ENCODE measurements around the gene ACSL3.
"Not testable (repeated sequence)": the region's sequence is repeated elsewhere in the genome, so short reads cannot be mapped to it uniquely, and the experiment has no call there.

Gene ACSL3

DNA sequence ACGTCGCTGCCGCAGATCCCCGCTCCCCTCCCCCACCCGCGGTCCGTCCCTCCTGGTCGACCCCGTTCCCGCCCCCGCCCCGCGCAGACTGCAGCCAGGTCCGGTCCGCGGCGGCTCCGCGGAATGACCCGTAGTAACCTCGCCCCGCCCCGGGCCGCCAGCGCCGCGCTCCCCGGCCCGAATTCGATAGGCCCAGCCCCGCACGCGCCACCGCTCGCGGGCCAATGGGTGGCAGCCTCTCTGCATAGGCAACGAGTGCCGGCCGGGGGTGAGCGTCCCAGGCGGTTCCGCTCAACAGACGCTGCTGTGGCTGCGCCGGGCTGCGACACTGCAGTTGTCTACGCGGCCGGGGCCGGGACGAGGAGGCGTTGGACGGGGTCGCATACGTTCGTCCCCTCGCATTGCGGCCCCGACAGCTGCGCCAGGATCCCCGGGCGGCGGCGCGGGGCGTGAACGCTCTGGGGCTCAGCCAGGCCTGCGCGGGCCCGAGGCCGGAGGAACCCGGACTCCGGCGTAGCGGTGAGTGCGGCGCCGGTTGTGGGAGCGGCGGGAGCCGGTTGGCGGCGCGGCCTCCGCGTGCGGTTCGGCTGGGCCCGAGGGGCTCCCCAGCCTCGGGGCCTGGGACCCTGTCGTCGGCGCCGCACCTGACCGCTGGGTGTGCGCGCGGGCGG lies at the start of gene ACSL3:
Gene ACSL3 (plus strand): TSS at position 297 of the 671 bp plus-strand sequence. CDS start 47,737 bp downstream, outside the sequence.
- DNase-seq, result peak; percentile 95

DNA sequence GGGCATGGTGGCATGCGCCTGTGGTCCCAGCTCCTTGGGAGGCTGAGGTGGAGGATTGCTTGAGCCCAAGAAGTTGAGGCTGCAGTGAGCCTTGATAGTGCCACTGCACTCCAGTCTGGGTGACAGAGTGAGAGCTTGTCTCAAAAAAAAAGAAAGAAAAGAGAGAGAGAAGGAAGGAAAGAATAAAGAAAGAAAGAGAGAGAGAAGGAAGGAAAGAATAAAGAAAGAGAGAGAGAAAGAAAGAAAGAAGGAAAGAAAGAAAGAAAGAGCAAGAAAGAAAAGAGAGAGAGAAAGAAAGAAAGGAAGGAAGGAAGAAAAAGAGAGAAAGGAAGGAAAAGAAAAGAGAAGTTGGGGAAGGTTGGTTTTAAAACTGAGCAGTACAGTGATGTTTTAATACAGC lies 49.0 kb upstream of the ACSL3 start:
- DNase-seq, result no peak

DNA sequence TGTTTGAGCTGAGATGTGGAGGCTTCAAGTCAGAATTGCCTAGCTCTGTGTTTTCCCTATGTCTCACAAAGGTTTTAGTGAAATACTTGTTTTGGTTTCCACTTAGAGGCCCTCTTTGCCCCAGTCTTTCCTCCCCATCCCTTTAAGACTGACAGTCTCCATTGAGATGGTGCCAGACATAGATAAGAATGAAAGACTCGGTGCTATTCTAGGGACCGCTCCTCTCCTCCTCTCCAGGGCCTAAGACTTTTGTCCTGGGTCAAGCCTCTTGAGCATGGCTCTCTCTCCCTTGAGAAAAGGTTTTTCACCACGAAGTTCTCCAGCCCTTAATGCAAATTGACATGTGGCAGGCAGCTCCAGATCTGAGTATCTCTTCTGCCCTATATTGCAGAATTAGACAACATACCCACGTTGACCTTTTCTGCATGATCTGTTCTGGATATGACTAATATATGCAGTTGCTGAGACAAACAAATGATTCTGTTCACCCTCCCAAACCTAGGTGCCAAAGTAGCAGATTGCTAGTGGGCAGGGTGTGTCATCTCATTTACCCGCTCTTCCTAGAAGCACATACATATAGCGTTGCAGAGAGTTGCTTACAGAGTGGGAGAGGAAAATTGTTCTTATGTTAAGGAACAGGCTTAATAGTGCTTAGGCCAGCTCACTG lies 47.5 kb upstream of the ACSL3 start:
- peak; percentile 62 to 71 for DNase-seq

DNA sequence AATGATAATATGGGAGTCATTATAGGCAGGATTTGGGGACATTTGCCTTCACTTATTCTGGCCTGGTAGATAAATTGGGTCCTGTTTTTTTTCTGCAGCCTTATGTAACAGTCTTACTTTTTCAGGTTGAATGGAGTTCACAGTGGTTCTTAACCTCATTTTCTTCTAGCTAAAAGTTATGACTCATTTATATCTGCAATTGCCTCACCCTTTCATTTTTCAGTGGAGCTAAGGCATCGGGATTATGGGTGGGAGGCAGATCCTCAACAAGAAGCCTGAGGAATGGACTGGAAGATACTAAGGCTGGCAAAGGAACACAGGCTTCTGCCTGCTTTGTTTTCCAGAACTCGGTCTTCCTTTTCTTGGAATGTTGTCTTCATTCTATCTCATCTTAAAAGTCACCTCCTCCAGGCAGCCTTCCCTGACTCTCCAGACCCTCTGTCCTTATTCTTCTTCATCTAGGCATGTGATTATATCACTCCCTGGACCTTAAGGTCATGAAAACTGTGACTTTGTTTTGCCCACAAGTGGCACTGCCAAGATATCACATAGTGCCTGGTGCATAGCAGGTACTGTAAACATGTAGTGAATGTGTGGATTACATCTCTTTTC lies 41.0 kb upstream of the ACSL3 start:
- no peak for DNase-seq

DNA sequence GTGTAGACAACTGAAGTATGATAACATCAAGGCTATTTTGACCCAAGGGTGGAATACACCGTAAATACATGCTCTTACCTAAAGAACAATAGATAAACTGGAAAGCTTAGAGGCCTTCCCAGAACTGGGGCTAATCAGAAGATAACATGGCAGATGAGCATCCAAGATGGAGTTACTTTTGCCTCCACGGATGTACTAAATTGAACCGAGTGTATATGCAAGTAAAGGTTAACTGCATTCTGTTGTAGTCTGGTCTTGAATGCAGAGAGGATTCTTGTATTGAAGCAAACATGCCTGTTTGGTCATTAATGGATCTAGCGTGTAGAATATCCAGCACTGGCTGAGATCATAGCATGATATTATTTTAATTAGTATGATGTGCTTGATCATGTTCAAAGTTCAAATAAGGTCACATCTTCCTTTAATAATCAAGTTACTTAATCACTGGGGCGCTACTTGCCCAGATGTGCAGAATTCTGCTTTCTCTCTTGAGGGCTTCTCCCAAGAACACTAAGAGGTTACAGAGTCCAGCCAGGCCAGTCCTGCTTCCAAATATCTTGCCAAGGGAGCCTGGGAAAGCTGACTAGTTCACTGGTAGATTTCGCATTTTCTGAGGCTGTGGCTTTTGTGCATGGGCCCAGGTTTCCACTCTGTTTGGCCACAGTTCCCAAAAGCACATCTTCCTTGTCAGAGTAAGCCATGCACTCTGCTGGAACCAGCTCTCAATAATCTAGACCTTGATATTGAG lies 37.5 kb upstream of the ACSL3 start:
- no peak for DNase-seq

DNA sequence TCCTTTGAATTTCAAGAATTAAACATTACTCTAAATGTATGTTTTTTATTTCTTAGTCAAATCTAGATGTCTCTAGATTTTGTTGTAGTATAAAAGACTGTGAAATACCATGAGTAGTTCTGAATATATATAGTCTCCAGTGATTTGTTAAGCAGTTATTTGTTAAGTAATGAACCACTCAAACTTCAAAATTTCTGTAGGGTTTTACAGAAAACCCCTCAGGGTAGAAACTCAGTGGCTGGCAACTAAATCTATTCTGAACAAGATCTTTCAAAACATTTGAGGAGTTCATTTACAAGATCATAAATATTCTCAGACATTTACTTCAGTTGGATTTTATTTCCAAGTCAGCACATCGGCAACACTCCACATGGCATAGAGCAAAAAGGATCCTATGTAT lies 35.8 kb upstream of the ACSL3 start:
- no peak for DNase-seq

DNA sequence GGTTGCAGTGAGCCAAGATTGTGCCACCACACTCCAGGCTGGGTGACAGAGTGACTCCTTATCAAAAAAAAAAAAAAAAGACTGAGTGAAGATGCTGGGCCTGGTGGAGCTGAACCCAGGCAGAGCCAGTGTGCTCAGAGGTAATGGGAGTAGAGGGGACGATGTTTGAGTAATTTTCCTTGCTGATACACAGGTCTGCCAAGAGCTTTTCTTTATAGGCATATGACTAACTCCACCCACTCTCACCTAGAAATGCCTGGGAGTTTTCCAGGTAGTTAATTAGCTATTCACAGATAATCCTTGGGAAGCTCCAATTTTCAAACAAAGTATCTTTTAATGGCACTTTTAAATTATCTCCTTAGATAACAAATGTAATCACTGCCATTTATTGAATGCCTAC lies 33.4 kb upstream of the ACSL3 start:
- DNase-seq, result no peak

DNA sequence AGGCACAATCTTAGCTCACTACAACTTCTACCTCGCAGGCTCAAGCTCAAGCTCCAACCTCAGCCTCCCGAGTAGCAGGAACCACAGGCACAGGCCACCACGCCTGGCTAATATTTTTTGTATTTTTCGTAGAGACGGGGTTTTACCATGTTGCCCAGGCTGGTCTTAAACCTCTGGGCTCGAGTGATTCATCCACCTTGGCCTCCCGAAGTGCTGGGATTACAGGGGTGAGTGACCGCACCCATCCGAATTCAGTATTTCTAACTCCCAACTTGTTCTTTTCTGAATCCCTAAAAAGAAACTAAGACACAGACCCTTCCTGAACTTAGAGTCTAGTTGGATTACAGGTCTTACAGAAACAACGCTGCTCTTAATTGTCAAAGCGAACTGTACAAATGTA lies 32.3 kb upstream of the ACSL3 start:
- DNase-seq, result no peak

DNA sequence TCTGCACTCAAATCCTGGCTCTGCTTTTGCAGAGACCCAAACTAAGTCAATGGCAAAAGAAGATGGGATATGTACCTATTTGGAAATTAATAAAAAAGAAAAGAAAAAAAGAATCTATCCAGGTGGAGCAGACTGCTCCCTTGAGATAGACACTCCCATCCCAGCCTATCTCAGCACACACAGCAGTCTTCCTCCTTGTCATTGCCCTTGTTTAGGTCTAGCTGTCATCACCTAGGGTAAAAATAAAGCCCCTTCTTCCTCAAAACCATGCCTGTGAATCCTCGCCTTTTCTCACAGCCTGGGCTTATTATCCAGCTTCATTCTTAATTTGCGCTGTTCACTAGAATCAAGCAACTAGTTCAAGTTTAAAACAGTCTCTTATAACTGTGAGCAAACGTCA lies 30.7 kb upstream of the ACSL3 start:
- DNase-seq, result no peak

DNA sequence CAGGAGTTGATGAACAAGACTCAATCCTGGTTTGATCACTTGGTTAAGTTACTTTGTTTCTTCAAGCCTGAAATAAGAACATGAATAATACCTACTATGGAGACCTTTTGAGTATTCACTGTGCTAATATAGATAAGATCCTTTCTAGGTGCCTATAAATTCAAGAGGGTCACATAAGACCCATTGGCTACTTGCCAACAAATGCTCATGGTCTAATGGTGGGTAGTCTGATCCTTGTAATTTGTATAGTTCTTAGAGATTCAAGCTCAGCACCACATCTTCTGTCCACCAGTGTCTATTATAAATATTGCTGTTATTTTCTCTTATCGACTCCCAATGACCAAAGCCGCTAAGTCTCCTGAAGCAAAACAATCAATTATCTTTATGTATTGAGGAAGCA lies 27.4 kb upstream of the ACSL3 start:
- DNase-seq, result no peak

DNA sequence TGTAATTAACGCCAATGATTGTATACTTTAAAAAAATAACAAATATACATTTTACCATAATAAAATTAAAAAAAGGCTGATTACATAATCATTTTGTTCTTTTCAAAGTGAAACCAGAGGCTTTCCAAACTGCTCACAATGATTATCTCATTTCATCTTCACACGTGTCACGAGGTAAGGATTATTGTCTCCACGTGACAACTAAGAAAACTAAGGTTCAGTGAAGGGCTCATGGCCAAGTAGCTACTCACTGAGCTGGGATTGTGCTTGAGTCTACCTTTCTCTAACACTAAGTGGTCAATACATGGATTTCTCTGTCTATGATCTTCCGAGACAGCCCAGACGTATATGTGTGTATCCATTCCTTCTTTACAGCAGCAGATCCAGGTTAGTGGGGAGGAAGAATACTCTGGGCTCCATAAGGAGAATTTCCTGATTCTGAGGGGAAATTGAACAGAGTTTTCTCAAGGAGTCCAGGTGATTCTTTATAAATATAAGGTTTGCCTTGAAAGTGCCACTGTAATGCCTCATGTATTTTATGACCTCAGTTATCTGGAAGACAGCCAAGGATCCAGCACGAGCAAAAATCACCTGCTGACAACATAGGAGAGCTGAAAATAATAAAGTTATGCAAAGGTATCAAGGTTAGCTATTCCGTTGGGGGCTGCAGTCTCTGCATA lies 25.6 kb upstream of the ACSL3 start:
- DNase-seq, result no peak

DNA sequence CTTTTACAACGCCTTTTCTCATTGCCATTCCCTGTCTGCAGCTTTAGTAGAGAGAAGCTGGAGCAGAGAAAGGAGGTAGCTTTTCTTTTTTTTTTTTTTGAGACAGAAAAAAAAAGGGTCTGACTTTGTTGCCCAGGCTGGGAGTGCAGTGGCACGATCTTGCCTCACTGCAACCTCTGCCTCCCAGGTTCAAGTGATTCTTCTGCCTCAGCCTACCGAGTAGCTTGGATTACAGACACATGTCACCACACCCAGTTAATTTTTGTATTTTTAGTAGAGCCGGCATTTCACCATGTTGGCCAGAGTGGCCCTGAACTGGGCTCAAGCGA lies 25.0 kb upstream of the ACSL3 start:
- no peak for DNase-seq

DNA sequence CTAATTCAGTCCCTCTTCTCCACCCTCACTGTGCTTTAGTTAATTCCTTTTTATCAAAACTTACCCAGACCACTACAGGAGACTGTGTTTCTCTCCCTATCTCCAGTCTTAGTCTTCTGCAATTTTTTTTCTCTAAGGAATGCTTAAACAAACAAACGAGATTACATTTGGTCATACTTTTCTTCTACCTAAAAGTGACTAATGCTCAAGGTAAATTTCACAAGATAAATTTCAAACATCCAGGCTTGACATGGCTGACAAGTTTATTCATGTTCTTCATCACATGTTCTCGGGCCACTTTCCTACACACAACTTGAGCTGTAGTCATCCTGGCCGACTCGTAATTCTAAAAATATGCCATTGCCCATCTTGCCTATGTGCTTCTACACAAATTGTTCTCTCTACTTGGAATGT lies 23.2 kb upstream of the ACSL3 start:
- DNase-seq, result no peak

DNA sequence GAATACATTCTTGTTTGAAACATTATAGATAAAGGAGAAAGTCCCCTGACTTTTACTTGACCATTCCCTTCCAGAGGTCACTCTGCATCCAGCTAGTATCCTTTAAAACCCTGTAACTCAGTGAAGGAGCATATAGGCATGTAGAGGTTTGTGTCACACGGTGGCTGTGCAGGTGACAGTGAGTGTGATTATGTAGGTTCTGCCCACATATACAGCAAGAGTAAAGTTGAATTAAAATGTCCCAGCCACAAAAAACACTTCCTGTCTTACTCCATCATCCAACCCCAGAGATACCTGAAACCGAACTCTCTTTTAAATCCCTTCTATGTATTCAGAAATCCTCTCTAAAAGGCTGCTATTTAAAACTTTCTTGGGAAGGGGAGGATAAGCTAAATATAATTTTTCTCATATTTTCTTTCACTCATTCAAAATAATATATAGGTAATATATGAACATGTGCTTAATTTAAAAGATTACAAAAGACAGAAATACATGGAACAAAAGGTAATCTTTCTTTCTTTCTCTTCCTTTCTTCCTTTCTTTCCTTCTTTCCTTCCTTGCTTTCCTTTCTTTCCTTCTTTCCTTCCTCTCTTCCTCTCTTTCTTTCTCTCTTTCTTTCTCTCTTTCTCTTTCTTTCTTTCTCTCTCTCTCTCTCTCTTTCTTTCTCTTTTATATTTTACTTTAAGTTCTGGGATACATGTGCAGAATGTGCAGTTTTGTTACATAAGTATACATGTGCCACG lies 20.6 kb upstream of the ACSL3 start:
- DNase-seq, result no peak

DNA sequence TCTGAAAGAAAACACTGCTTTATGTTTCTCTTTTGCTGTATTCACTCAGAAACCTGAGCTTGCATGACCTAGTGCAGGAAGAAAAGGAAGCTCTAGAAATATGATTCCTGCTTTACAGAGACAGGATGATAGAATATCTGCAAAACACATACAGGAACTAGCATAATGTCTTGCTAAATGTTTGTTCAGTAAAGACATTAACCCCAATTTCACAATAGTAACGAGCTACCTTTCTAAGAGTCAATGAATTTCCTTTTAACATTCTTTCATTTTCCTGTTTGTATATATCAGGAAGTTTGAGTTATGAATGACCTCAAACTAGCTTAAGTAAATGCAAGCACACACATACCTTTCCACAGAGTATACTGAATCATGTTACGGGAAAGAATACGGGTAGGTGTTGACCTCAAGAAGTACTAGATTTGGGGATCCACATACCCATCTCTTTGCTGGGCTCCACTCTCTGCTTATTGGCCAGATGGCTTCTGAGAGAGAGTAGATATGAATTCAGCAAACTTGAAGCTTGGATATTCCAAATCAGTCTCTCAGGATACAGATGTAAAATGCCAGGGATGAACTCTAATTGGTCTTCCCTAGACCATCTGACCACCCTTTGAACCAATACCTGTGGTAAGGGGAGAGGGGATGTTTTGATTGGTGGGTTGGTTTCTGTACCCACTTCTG lies 18.2 kb upstream of the ACSL3 start:
- no peak for DNase-seq

DNA sequence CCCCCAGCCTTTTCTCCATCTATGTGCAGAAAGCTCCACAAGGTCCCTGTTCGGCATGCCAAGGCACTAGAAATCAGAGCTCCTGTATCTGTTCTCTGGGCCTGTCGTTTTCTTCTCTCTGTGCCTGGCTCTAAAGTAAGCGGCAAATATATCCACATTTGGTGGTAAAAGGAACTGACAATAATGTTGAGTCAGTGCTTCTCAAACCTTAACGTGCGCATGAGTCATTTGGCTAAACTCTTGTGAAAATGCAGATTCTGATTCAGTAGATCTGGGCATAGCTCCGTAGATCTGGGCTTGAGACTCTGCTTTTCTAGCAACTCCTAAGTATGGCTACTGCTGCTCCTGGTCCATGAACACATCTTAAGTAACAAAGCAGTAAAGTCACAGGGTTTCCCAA lies 16.5 kb upstream of the ACSL3 start:
- no peak for DNase-seq

DNA sequence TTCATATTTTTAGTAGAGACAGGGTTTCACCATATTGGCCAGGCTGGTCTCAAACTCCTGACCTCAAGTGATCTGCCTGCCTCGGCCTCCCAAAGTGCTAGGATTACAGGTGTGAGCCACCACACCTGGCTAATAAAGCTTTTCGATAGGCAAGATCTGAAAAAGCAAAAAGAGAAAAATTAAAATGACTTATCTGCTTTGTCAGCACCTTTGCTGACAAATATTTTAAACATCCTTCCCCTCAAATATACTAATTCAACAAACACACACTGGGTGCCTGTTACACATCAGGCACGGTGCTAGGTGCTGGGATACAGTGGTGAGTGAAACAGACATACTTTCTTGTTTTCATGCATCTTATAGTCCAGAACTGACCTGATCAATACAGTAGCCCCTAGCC lies 15.5 kb upstream of the ACSL3 start:
- not testable (repeated sequence) for DNase-seq

DNA sequence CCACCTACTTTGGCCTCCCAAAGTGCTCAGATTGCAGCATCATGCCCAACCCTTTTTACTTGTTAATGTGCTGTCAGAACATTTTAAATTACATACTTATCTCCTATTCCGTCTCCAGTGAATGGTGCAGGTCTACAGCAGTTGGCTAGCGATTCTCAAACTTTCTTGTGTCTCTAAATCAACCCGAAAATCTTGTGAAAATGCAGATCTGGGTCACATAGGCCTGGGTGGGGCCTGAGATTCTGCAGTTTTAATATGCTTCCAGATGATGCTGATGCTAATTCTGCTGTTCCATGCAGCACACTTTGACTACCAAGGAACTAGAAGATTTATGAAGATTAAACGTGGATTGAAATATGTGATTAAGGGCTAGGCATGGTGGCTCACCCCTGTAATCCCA lies 14.8 kb upstream of the ACSL3 start:
- no peak for DNase-seq

DNA sequence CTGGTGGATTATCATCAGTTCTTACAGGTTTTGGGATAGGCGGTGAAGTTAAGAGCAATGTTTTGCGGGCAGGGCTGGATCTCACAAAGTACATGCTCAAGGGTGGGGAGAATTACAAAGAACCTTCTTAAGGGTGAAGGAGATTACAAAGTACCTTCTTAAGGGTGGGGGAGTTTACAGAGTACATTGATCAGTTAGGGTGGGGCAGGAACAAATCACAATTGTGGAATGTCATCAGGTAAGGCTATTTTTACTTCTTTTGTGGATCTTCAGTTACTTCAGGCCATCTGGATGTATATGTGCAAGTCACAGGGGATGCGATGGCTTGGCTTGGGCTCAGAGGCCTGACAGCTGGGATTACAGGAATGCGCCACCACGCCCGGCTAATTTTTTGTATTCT lies 12.8 kb upstream of the ACSL3 start:
- DNase-seq, result not testable (repeated sequence)

DNA sequence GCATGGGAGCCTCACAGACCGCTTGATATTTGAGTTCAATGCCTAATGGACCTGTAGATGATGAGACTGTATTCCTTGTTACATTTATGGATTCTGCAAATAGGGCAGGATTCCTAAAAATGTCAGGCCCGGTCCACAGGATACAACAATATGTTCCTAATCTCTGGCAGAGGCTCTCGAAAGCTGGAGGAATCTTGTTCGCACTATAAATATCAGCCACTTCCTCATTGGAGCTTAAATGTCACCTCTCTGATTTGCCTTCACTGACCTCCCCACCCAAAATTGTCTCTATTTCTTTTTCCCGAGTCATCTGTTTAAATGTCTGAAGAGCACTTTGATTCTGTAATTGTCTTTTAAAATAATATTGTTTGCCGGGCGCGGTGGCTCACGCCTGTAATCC lies 12.0 kb upstream of the ACSL3 start:
- no peak for DNase-seq

DNA sequence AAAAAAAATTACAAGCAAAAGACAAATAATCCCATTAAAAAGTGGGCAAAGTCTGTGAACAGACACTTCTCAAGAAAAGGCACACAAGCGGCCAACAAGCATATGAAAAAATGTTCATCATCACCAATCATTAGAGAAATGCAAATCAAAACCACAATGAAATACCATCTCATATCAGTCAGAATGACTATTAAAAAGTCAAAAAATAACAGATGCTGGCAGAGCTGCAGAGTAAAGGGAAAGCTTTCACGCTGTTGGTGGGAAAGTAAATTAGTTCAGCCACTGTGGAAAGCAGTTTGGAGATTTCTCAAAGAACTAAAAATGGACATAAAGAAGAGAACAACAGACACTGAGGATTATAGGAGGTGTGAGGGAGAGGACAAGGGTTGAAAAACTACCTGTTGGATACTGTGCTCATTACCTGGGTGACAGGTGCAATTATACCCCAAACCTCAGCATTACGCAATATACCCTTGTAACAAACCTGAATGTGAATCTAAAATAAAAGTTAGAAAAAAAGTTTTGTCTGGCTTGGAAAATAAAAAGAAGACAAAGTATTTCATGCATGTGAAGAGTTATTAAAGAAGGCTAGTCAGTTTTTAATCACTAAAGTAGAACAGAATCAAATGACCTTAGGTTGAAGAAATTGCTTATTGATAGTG lies 8.7 kb upstream of the ACSL3 start:
- no peak for DNase-seq
